Measurements from ENCODE around the gene DDX49. TPM values are rescaled to one million over a fixed set of nuclear protein-coding genes. Genes with fewer than 3 reads are reported as not detected.

DDX49 gene
- total and polyA plus RNA-seq, 9 of the 15 experiments (the other 6 are each of a cell fraction or from before 2014, with no cell fraction given) = 1.1 to 113 (median 45.7) TPM

DNA sequence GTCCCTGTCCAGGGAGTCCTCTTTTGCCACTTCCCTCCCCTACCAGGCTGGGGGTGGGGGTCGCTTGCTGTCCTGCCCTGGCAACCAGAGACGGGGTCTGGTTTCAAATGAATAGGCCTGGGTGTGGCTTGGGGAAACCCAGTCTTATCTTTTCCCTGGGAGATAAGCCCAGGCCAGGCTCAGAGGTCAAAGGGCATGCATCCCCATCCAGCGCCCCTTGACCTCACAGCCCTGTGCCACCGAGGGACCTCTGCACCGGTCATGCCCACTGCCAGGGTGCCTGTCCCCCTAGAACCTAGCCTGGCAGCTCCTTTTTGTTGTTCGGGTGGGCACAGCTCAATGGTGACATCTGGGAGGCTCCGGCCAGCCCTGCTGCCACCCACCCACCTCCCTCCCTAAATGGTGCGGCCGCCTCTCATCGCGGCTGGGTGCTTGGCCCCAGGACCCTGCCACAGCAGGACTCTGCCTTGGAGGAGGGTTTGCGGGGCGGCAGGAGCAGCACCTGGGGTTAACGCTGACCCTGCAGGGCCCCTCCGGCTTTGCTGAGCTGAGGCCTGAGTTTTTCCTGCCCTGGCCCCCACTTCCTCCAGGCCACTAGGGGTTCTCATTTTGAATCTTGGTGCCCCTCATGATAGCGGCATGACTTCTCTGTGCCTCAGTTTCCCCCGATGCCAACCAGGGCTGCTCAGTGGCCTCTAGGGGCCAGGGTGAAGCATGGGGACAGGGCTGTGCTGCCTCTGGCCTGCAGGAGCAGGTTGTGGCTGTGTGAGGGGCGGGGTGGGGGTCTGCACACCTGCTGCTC, 20.7 kb upstream of the DDX49 start (continued):
- TF ChIP-seq, protein P1, sequence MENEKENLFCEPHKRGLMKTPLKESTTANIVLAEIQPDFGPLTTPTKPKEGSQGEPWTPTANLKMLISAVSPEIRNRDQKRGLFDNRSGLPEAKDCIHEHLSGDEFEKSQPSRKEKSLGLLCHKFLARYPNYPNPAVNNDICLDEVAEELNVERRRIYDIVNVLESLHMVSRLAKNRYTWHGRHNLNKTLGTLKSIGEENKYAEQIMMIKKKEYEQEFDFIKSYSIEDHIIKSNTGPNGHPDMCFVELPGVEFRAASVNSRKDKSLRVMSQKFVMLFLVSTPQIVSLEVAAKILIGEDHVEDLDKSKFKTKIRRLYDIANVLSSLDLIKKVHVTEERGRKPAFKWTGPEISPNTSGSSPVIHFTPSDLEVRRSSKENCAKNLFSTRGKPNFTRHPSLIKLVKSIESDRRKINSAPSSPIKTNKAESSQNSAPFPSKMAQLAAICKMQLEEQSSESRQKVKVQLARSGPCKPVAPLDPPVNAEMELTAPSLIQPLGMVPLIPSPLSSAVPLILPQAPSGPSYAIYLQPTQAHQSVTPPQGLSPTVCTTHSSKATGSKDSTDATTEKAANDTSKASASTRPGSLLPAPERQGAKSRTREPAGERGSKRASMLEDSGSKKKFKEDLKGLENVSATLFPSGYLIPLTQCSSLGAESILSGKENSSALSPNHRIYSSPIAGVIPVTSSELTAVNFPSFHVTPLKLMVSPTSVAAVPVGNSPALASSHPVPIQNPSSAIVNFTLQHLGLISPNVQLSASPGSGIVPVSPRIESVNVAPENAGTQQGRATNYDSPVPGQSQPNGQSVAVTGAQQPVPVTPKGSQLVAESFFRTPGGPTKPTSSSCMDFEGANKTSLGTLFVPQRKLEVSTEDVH (IDR thresholded peaks at IDR 0.05; ENCODE audit: low read depth, partially characterized antibody) = peak; percentile 27
- 0 out of 2 replicates have a peak, but pooled peaks have one; percentile 20 for TF ChIP-seq ZBTB2 (IDR thresholded peaks at IDR 0.05)
- peak; percentile 62; the same call in 1 of the 2 replicates for TF ChIP-seq MYNN (IDR thresholded peaks at IDR 0.05)
- TF ChIP-seq MYNN (CRISPR knock-in tag; IDR thresholded peaks at IDR 0.05) = no peak
- TF ChIP-seq RBM22 (IDR thresholded peaks at IDR 0.05; ENCODE audit: low read depth, low read length, poor library complexity, severe bottlenecking) = peak; percentile 12
- 0 out of 2 replicates have a peak, but pooled peaks have one; percentile 14 for TF ChIP-seq ELF2 (CRISPR knock-in tag; IDR thresholded peaks at IDR 0.05)
- no peak for TF ChIP-seq ARID1B (IDR thresholded peaks at IDR 0.05)
- TF ChIP-seq STAT6 (CRISPR knock-in tag; IDR thresholded peaks at IDR 0.05) = no peak
- peak; percentile 78; the same call in 1 of the 2 replicates for TF ChIP-seq NR2F6 (CRISPR knock-in tag; IDR thresholded peaks at IDR 0.05)
- 0 out of 2 replicates have a peak, but pooled peaks have one; percentile 18 for TF ChIP-seq PATZ1 (CRISPR knock-in tag; IDR thresholded peaks at IDR 0.05; ENCODE audit: borderline replicate concordance)
- TF ChIP-seq ZNF449 (CRISPR knock-in tag; IDR thresholded peaks at IDR 0.05) = no peak
- TF ChIP-seq BCOR (IDR thresholded peaks at IDR 0.05) = peak; percentile 35; the same call in 1 of the 2 replicates
- no peak for TF ChIP-seq ZNF316 (IDR thresholded peaks at IDR 0.05)
- 0 out of 2 replicates have a peak, but pooled peaks have one; percentile 17 for TF ChIP-seq SMARCA4 (IDR thresholded peaks at IDR 0.05)

All from K562 (cell line).